WTC11 (cell line): ENCODE results near the gene GTF3C2. TPM values are rescaled to one million over a fixed set of nuclear protein-coding genes. Genes with fewer than 3 reads are reported as not detected.

Experiments used
- total RNA-seq: library from RNA; stranded (reverse); gene quantifications from 3 replicates; pipeline ENCODE4 v1.2.3, GENCODE V29; 2021

The GTF3C2 gene
- total RNA-seq, 1 experiment from 2014 or later = 123 TPM

Other genes with a start within 250 kb of the GTF3C2 start
- 3.5 to 4.0 TPM (median 3.8 TPM) in 3 replicates for gene CGREF1, start 237.6 kb downstream of the GTF3C2 start, total RNA-seq
- 0.31 to 0.62 TPM (median 0.53 TPM) in 3 replicates for gene ABHD1, start 232.9 kb downstream of the GTF3C2 start, total RNA-seq
- 56.7 to 69.2 TPM (median 56.7 TPM) in 3 replicates for gene PREB, start 222.1 kb downstream of the GTF3C2 start, total RNA-seq
- not detected in 3 replicates for gene PRR30, start 217.4 kb downstream of the GTF3C2 start, total RNA-seq
- gene TCF23, start 207.8 kb downstream of the GTF3C2 start, total RNA-seq = 0.05 to 0.14 TPM (median 0.13 TPM) in 3 replicates
- 97.2 to 115 TPM (median 109 TPM) in 3 replicates for gene ATRAID, start 144.7 kb downstream of the GTF3C2 start, total RNA-seq
- 80.8 to 111 TPM (median 86.4 TPM) in 3 replicates for gene SLC5A6, start 144.5 kb downstream of the GTF3C2 start, total RNA-seq
- gene CAD, start 139.4 kb downstream of the GTF3C2 start, total RNA-seq = 145 to 178 TPM (median 150 TPM) in 3 replicates
- 8.0 to 8.9 TPM (median 8.1 TPM) in 3 replicates for gene SLC30A3, start 93.7 kb downstream of the GTF3C2 start, total RNA-seq
- gene DNAJC5G, start 81.3 kb downstream of the GTF3C2 start, total RNA-seq = 0.18 to 0.44 TPM (median 0.34 TPM) in 3 replicates
- gene TRIM54, start 74.3 kb downstream of the GTF3C2 start, total RNA-seq = 3.0 to 3.4 TPM (median 3.3 TPM) in 3 replicates
- gene UCN, start 48.3 kb downstream of the GTF3C2 start, total RNA-seq = 0.68 to 1.2 TPM (median 0.71 TPM) in 3 replicates
- gene MPV17, start 33.7 kb downstream of the GTF3C2 start, total RNA-seq = 51.5 to 60.4 TPM (median 59.3 TPM) in 3 replicates
- gene EIF2B4, start 13.6 kb upstream of the GTF3C2 start, total RNA-seq = 46.6 to 53.6 TPM (median 49.1 TPM) in 3 replicates
- gene SNX17, start 13.9 kb upstream of the GTF3C2 start, total RNA-seq = 72.5 to 75.3 TPM (median 74.7 TPM) in 3 replicates
- 23.6 to 27.4 TPM (median 24.5 TPM) in 3 replicates for gene ZNF513, start 24.0 kb upstream of the GTF3C2 start, total RNA-seq
- 140 to 193 TPM (median 147 TPM) in 3 replicates for gene PPM1G, start 52.8 kb upstream of the GTF3C2 start, total RNA-seq
- 108 to 110 TPM (median 108 TPM) in 3 replicates for gene NRBP1, start 71.9 kb upstream of the GTF3C2 start, total RNA-seq
- 41.9 to 50.0 TPM (median 49.2 TPM) in 3 replicates for gene KRTCAP3, start 85.6 kb upstream of the GTF3C2 start, total RNA-seq
- 19.8 to 25.3 TPM (median 22.7 TPM) in 3 replicates for gene IFT172, start 133.0 kb upstream of the GTF3C2 start, total RNA-seq
- gene FNDC4, start 138.4 kb upstream of the GTF3C2 start, total RNA-seq = 12.5 to 14.1 TPM (median 13.0 TPM) in 3 replicates
- gene GCKR, start 140.1 kb upstream of the GTF3C2 start, total RNA-seq = 0.64 to 1.1 TPM (median 0.72 TPM) in 3 replicates
- 31.1 to 34.2 TPM (median 33.2 TPM) in 3 replicates for gene ZNF512, start 226.3 kb upstream of the GTF3C2 start, total RNA-seq